NCI-H2227 (cell line): Measurements from ENCODE around the gene CNOT3.
"Not testable (repeated sequence)": the region's sequence is repeated elsewhere in the genome, so short reads cannot be mapped to it uniquely, and the experiment has no call there.

Experiments used
- DNase-seq: peaks from one replicate; lab custom pipeline; 2025; ENCODE audit not compliant: unreplicated experiment; lab: John Stamatoyannopoulos, UW

The CNOT3 gene

DNA sequence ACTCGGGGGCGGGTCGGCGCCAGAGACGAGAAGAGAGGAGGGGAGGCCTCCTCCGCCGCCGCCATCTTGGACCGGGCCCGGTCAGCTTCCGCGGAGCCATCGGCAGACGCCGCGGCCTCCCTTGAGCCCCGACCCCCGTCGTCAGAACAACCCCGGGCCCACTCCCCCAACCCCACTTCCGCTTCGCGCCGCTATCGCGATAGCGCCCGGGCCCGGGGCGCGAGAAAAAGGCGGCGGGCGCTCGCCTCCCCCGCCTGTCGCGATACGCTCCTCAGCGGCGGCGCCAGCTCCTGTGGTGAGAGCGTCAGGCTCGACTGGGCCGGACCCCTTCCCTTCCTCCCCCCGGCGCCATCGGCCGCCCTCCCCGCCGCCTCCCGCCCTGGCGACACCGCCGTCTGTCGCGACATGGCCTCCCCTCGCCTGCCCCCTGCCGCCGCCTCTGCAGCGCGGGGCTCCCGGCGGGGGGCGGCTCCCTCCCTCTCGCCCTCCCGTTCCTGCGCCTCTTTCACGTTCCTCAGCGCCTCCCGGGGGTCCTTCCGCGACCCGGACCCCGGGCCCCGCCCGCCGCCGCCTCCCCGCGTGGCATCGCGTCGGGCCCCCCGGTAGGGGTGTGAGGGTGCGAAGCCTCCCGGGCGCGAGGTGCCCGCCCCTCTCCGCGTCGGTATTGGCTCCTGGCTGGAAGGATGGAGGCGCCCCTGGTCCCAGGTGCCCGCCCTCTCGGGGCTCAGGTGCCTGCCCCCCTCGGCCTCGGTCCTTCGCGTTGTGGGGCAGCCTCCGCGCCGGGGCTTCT is at the start of gene CNOT3:
CNOT3 (plus strand) TSS at position 64 of the 790 bp plus-strand sequence. CDS start 5,217 bp downstream, outside the sequence.
- DNase-seq: peak; percentile 67

GRCh38 chr19:54094426-54095000 is 43.0 kb upstream of the CNOT3 start:
- DNase-seq: no peak

- no peak for DNase-seq
Measured at GRCh38 chr19:54095136-54095858, 42.3 kb upstream of the CNOT3 start.

GRCh38 chr19:54095859-54096616 is 41.5 kb upstream of the CNOT3 start:
- peak; percentile 78 for DNase-seq

- no peak for DNase-seq
Measured at GRCh38 chr19:54096617-54097106, 40.9 kb upstream of the CNOT3 start.

DNA sequence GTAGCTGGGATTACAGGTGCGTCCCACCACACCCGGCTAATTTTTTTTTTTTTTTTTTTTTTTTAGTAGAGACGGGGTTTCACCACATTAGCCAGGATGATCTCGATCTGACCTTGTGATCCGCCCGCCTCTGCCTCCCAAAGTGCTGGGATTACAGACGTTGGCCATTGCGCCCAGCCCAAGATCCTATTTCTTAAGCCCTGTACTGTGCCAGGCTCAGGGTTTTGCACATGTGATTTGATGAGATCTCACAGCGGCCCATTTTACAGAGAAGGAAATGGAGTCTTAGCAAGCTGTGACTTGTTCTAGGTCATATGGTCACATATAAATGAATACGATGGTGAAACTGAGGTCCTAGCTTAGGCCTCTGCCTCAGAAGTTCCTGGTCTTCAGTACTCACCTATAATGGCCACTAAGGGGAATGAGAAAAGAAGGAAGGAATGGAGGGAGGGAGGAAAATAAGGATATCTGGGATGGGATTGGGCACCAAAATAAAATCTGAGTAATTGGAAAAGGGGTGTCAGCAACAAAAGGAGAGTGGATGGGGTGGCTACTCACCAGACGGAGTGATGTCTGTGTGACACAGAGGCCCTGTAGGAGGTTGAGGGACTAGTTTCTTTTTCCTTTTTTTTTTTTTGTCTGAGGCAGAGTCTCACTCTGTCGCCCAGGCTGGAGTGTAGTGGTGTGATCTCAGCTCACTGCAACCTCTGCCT is 38.2 kb upstream of the CNOT3 start:
- DNase-seq: no peak

DNA sequence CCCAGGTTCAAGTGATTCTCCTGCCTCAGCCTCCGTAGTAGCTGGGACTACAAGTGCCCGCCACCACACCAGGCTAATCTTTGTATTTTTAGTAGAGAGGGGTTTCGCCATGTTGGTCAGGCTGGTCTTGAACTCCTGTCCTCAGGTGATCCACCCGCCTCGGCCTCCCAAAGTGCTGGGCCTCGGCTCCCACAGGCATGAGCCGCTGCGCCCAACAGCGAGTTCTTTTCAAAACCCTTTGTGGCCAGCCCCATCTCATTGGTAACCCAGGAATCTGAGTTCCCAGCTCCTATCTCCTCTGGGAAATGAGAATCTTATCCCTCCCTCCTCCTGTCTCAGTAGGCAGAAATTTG is 37.7 kb upstream of the CNOT3 start:
- DNase-seq: not testable (repeated sequence)

- no peak for DNase-seq
Measured at GRCh38 chr19:54100561-54100960, 37.0 kb upstream of the CNOT3 start, which contains the start of gene OSCAR. Gene OSCAR (minus strand): TSS chr19:54100803. CDS start chr19:54100792, 11 bp downstream.

- DNase-seq: peak; percentile 100
Measured at GRCh38 chr19:54102421-54103169, 35.0 kb upstream of the CNOT3 start, which contains the start of gene NDUFA3. Gene NDUFA3 (plus strand): TSS chr19:54102855. CDS start chr19:54102879, 24 bp downstream.

DNA sequence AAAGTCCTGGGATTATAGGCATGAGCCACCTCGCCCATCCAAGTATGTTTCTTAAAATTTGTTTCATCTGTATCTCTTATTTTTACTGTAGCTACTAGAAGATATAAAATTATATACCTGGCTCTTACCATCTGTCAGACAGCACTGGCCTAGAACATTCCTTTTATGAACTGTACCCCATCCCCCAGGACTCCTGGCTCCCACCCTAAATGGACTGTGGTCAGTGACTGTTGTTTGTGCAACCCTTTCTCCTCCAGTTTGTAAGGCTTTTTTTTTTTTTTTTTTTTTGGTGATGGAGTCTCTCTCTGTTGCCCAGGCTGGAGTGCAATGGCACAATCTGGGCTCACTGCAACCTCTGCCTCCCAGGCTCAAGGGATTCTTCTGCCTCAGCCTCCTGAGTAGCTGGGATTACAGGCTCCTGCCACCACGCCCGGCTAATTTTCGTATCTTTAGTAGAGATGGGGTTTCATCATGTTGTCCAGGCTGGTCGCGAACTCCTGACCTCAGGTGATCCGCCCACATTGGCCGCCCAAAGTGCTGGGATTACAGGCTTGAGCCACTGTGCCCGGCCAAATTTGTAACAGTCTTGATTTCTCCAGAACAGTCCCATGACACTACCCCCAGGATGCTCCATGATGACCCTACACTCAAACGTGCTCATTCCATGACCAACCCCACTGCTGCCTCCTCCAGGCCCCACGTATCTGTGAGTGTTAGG is 32.4 kb upstream of the CNOT3 start:
- no peak for DNase-seq

DNA sequence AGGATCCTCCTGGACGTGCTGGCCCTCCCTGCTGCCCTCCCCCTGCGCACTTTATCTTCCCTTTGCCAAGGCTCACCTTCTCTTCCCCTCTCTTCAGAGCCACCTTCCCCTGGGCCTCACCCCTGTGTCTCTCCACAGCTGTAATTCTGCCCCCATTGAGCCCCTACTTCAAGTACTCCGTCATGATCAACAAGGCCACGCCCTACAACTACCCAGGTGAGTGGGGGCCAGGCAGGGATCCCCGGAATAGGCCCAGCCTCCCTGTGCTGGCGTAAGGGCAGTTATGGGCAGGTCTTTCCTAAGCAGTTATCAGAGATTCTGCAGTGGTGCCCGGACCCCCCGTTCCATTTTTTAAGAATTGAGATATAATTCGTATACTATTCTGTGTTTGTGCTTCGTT is 31.8 kb upstream of the CNOT3 start:
- DNase-seq: no peak

GRCh38 chr19:54106716-54107115 is 30.8 kb upstream of the CNOT3 start:
- no peak for DNase-seq

DNA sequence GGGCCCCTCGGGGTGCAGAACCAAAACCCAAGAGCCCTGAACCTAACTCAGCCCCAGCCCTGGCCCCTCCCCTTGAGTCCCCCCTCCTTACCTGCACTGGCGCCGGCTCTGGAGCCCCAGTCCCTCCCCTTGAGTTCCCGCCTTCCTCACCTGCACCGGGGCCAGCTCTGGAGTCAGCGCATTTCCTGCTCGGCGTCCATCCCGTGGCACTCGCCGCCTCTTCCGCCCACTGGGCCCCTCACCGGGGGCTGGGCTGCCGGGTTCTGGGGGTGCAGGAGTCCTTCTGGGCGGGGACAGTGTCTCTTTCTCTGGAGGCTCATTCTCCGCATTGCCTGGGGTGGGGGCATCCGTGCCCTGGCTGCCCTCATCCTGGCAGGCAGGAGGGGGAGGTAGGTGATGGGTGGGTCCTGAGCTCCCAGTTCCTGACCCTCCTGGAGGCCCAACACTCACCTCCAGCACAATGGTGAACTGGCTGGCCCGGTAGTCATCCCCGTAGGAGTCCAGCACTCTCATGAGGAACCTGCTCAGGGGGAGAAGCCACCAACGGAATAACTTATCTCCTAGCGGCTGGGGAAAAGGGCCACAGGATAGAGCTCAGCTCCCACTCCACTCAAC is 29.6 kb upstream of the CNOT3 start:
- DNase-seq: no peak

- DNase-seq: no peak
Measured at GRCh38 chr19:54108496-54108895, 29.1 kb upstream of the CNOT3 start.

- no peak for DNase-seq
Measured at GRCh38 chr19:54109651-54110050, 27.9 kb upstream of the CNOT3 start.

DNA sequence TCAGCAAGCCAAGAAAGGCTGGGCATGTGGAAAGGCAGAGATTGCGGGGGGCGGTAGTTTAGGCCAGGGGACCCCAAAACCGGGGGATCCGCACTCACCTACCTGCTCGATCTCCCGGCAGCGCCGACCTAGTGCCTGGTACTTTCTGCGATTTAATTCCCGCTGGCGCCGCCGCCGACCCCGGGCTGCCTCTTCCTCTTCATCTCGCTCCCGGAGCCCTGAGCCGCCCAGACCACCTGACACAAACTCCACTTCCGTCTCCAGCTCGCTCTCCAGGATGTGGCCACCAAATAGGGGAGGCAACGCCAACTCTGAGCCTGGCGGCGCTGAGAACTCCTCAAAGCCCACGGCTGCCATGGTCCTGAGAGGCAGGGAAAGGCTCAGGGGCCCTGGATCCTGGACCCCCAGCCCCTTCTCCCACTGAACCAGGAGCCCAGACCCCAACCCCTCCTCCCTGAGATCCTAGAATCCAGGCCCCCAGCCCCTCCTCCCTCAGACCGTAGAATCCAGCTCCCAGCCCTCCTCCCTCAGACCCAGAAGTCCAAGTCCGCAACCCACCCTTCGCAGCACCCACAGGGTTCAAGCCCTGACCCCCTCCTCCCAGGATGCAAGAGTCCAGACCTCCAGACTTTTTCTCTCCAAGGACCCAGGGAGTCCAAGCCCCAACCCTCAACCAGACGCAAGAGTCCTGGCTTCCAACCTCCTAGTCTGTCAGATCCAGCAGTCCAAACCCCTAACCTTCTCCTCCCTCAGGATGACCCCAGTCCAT is 23.0 kb upstream of the CNOT3 start:
- DNase-seq: peak; percentile 79

DNA sequence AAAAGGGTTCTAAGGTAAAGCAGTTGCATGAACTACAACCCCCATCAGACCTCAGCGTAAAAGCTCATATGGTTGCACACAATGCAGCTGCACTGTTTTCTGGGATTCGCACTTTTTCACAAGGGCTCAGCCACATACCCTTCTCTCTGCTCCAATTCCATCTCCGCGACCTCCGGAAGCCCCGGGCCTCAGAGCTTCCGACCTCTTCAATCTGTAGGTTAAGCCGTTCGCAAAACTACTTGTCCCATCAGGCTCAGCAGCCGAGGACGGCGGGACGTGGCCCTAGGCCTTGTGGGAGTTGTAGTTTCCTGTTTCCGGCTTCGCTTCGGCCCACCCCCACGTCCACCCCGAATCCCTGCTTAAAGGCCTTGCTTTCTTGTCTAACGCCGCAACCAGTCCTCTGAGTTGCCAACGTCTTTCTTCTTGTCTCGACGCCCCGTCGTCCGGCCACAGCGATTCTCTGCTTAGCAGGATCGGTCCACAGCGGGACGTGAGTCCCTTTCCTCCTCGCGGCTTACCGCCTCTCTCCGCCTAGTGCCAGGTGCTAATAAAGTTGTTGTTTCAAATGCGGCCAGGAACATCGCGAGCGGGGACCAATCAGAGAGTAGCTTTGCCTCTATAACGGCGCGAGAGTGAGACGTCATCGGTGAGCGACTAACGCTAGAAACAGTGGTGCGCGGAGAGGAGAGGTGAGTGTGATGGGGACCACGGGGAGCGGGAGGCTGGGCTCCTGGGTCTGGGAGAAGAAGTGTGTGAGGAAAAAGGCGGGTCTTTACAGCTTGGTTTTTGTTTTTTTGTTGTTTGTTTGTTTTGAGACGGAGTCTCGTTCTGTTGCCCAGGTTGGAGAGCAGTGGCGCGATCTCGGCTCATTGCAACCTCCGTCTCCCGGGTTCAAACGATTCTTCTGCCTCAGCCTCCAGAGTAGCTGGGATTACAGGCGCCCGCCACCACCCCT is 22.2 kb upstream of the CNOT3 start, which contains the start of the genes PRPF31 and TFPT:
PRPF31 (plus strand) TSS at position 646 of the 955 bp plus-strand sequence. CDS start 2,525 bp downstream, outside the sequence.
TFPT (minus strand) TSS at position 549 of the 955 bp plus-strand sequence; CDS start at position 161, 388 bp downstream.
- peak; percentile 100 for DNase-seq
